Breast epithelium (tissue), 3 donors: ENCODE data around the gene NRL.
"Not testable (repeated sequence)": the region's sequence is repeated elsewhere in the genome, so short reads cannot be mapped to it uniquely, and the experiment has no call there.

Experiments
- CTCF ChIP-seq, 3 donors: fragments of 450-650 bp; IDR thresholded peaks; one replicate each; pipeline ENCODE4 v1.5.1; 2016 to 2017; ENCODE audit warnings: antibody characterized with exemption in 3 of 3, mild to moderate bottlenecking in 3 of 3, moderate library complexity in 3 of 3
- POLR2A ChIP-seq: fragments of 450-650 bp; IDR thresholded peaks from one replicate; pipeline ENCODE4 v1.6.1; 2016; ENCODE audit warnings: antibody characterized with exemption, mild to moderate bottlenecking, moderate library complexity

DNA sequence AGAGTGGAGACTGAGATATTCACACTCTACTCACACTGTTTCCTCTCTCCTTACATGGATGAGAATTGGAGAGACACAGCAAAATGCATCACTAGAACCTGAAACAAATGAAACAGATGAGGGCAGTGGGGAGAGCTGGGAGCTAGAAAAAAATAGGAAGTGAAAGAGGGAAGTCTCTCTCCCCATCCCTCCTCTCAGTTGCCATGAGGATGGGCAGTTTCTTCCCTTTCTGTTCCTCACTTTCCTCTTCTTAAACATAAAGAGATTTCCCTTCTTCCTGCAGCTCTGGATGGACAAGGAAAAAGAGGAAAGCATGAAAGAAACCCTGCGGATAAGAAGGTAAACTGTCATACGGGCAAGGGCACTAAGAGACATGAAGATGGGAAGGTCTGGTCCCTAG, 65.7 kb downstream of the NRL start:
- not testable (repeated sequence) for TF ChIP-seq POLR2A; CTCF (IDR thresholded peaks at IDR 0.05)
